GM18520 (cell line): ENCODE data around the gene LHX6.

Experiments used
- ATAC-seq: cut with Tn5 transposase; IDR thresholded peaks from one replicate; pipeline ENCODE4 v1.9.1; 2021; ENCODE audit not compliant: unreplicated experiment

Gene LHX6

DNA sequence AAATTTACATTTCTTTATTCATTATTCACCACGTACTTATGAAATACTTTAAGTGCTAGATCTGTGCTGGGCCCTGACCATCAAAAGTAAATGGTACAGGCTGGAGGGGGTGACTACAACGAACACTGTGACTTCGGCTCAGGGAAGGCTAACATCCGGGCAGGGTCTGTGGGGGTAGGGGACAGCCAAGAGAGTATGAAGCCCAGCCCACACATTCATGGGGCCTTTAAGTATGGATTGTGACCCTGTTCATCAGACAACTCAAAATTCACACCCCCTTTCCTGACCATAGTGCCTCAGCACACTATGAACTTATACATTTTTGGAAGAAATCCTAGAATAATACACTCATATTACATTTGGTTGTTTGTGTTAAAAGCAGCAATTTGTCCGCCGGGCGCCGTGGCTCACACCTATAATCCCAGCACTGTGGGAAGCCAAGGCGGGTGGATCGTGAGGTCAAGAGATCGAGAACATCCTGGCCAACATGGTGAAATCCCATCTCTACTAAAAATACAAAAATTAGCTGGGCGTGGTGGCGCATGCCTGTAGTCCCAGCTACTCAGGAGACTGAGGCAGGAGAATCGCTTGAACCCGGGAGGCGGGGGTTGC is 35.7 kb downstream of the LHX6 start:
- ATAC-seq, result no peak

DNA sequence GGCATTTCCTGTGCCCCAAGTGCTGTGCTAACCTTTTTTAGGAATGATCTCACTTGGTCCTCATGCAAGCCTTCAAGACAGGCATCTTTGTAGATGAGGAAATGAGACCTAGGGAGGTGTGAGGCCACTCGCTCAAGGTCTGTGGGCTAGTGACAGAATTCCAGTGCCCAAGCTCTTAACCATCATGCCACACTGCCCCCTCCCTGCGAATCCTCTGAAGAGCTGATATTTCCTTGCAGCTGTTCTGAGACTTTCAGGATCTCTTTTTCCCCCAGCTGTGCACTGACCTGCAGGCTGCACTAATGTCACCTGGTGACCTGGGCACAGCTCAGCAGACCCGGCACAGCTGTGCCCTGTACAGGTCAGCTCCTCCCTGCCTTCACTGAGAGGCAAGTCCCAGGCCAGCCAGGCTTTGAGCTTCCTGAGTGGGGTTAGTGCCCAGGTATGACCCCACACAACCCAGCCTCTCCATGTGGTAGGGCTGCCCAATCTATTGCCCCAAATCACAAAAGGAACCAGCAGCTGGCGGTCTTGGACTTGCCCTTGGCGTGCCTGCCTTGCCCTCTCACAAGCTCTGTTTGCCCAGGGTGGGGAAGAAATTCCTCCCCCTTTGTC is 36.4 kb downstream of the LHX6 start:
- ATAC-seq, result no peak

- ATAC-seq, result no peak
Observed at GRCh38 chr9:122191584-122191983, 37.2 kb downstream of the LHX6 start.

GRCh38 chr9:122190597-122191381 is 38.0 kb downstream of the LHX6 start:
- ATAC-seq, result no peak

DNA sequence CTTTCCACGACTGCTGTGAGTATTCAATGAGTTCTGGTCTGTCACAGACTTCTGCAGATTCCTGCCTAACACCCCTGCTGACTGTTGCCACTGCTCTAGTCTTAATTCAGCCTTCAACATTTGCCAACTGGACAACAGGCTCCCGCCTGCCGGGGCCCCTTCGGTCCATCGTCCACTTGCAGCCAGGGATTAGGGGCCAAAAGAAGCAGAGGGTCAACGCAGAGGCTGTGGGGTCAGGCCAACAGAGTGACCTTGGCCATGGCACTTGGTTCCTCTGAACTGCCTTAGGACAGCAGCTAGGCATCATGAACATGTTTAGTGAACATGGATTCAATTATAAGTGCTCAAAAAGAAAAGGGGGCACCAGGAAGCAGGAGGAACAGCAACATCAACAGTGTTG is 40.4 kb downstream of the LHX6 start:
- no peak for ATAC-seq

DNA sequence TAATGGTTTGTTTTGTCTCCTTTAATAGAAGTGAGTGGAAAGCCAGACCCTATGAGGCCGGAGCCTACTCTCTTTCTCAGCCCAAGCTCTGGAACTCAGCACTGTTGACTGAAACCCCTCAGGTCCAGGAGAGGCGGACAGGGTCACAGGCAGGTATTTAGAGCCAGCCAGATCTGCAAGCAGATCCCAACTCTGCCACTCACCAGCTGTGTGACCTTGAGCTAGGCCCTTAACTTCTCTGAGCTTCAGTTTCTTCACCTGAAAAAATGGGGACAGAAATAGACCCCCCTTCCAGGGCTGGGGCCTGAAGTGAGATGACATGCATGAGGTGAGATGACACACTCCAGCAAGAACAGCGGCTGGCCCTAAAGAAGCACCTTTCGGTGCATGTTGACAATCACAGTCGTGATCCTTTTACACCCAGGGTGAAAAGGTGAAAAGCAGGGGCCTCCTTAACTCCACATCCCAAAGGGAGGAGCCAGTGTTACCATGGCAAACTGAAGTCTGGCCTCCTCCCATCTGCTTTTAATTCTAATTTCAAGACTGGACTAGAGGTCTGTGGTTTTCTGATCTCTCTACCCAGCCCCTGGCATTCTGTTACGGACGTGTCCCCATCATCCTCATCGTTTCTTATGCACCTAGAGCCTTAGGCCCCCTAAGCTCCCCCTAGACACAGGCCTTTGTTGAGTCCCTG is 41.8 kb downstream of the LHX6 start:
- no peak for ATAC-seq

- ATAC-seq, result no peak
Observed at GRCh38 chr9:122186301-122186700, 42.5 kb downstream of the LHX6 start.

GRCh38 chr9:122184551-122184950 is 44.2 kb downstream of the LHX6 start:
- ATAC-seq, result no peak

GRCh38 chr9:122183501-122183900 is 45.3 kb downstream of the LHX6 start:
- no peak for ATAC-seq

- no peak for ATAC-seq
Observed at GRCh38 chr9:122180633-122181032, 48.1 kb downstream of the LHX6 start.

DNA sequence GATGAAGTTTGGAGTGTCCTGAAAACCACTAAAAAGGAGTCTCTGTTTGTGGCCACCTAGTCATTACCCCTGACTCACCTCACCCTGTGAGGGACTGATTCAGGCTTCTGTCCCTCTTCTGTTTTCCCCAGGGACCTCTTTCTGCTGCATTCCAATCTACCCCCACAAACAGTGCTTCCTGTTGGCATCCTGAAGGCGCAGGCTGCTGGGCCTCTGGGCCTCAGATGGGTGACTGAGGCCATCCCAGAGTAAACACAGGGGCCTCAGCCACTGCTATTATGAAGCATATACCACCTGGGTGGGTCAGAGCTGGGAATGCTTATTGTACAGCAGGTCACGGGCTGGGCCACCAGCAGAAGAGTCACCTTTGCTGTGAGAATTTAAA is 49.1 kb downstream of the LHX6 start:
- ATAC-seq, result no peak

GRCh38 chr9:122179054-122179689 is 49.6 kb downstream of the LHX6 start:
- no peak for ATAC-seq

GRCh38 chr9:122176916-122177315 is 51.8 kb downstream of the LHX6 start:
- no peak for ATAC-seq

DNA sequence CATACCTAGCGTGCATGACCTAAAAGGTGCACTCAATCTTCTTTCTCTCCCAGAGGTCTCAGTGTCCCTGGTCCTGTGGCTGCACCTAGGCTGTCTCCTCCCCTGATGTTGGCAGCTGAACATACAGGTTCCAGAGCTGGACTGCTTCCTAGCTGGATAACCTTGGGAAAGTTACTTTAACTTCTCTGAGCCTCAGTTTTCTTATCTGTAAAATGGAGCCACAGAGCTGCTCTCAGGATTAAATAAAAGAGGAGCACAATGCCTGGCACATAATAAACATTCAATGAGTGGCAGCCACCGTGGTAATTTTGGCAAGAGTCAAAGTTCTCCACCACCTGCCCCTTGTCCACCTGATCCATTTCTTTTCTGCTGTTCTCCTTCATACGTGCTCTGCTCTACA is 55.1 kb downstream of the LHX6 start:
- no peak for ATAC-seq

GRCh38 chr9:122172131-122172530 is 56.6 kb downstream of the LHX6 start:
- no peak for ATAC-seq

DNA sequence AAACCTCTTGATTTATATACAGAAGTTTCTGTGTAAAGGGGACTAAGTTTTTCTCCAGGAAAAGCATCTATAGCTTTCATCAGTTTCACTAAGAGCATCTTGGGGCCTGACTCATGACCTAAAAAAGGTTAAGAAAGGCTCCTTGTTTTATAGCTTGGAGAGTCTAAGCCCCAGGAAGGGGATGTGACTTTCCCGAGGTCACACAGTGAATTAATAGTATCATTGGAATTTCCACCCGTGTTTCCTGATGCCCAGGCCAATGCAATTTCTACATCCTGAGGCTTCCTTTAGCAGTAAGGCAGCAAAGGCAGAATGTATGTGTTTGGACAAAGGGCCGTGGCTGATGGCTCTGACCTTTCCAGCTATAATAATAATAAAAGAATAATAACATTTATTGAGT is 60.4 kb downstream of the LHX6 start:
- no peak for ATAC-seq

DNA sequence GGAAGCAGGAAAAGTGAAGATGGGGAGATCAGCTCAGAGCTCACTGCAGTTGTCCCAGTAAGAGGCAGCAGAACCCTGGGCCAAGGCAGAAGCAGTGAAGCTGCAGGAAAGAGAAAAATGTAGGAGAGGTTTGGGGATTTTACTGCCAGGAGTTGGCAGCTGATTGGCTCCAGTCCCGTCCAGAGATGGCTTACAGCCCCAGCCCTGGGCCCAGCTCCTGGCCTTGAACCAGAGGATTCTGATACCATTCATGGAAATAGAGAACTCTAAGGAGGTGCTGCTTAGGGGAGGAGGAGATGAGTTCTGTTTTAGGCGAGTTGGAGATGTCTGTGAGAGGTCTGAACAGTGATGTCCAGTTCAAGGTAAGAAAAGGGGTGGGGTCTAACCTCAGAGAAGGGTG is 64.5 kb downstream of the LHX6 start:
- ATAC-seq, result no peak

GRCh38 chr9:122162415-122162814 is 66.3 kb downstream of the LHX6 start:
- ATAC-seq, result no peak

DNA sequence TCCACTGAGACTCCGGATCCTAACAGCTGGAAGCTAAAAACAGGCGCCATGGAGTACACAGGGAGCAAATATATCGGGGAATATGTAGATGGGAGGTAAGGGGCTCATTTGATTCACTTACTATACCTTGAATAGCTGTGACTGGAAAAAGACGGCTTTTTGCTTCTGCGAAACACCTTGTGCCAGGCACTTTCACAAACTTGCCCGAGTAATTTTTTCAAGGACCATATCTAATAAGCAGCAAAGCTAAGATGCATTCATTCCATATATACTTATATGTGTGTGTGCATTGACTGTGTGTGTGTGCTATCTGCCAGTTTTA is 68.9 kb downstream of the LHX6 start:
- ATAC-seq, result no peak

DNA sequence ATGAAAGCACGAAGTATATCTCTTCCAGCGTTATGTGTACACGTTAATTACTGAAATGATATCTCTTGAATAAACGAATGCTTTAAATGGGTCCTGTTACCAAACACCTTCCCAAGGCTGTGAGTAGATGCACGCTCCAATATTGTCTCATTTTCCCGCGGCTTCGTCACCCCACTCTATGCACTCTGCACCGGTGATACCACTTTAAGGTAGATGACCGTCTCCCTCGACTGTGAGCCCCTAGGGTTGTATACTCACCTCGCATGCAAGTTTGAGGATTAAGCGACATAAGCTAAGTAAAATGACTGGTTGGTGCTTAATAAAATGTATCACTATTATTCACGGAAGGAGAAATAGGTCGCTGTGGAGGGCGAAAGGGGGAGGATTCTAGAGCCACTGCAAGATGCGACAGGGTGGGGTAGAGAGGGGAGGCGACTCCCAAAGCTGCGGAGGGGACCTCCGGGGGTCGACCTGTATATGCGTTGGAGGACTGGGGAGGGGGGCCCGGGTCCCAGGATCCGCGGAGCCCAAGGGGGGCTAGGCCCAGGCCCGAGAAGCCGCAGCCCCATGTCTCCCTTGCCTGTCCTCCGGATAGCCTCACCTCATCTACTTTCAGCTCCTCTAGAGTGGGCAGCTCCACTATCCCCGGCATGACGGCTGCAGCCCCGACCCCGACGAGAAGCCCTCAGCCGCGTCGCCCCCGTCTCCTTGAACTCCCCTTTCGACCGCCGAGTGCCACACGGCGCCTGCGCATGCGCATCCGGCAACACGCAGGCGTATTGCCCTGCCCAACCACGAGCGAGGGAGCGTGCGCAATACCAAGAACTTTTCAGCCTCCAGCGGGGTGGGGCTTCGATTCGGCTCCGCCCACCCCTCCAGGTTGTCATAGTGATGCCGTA is 69.5 kb downstream of the LHX6 start, which contains the start of the genes MORN5 and NDUFA8:
MORN5 (plus strand) TSS at position 883 of the 899 bp plus-strand sequence. CDS start 65 bp downstream, outside the sequence.
NDUFA8 (minus strand) TSS at position 754 of the 899 bp plus-strand sequence; CDS start at position 652, 102 bp downstream.
- peak; percentile 90 for ATAC-seq
